ENCODE results near the gene KANSL1.

DNA sequence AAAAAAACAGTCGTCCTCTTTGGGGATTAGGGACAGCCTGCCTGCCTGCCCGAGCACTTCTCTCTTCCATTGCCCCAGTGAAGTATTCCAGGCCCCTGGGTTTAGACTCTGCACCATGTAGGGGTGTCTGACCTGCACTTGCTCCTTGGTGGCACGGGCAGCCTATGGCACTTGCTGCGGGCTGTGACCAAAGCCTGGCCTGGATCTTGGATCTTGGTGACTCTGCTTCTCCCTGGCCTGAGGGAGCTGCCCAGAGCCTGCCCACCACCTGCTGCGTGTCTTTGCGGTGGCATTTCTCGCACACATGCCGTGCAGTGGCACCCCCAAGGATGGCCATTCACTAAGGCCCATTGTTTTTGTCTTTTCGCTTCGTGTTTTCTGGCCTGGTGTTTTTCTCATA, 200.3 kb downstream of the KANSL1 start:
- TF ChIP-seq GABPB1 (CRISPR knock-in tag; IDR thresholded peaks at IDR 0.05): no peak
- no peak for TF ChIP-seq RELA (CRISPR knock-in tag; IDR thresholded peaks at IDR 0.05; ENCODE audit: borderline replicate concordance)
- TF ChIP-seq MYBL2 (CRISPR knock-in tag; IDR thresholded peaks at IDR 0.05): no peak
- TF ChIP-seq, protein P1, sequence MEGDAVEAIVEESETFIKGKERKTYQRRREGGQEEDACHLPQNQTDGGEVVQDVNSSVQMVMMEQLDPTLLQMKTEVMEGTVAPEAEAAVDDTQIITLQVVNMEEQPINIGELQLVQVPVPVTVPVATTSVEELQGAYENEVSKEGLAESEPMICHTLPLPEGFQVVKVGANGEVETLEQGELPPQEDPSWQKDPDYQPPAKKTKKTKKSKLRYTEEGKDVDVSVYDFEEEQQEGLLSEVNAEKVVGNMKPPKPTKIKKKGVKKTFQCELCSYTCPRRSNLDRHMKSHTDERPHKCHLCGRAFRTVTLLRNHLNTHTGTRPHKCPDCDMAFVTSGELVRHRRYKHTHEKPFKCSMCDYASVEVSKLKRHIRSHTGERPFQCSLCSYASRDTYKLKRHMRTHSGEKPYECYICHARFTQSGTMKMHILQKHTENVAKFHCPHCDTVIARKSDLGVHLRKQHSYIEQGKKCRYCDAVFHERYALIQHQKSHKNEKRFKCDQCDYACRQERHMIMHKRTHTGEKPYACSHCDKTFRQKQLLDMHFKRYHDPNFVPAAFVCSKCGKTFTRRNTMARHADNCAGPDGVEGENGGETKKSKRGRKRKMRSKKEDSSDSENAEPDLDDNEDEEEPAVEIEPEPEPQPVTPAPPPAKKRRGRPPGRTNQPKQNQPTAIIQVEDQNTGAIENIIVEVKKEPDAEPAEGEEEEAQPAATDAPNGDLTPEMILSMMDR (IDR thresholded peaks at IDR 0.05): no peak

Measured in WTC11 (cell line).